ENCODE results near the gene ENTPD2. TPM values are rescaled to one million over a fixed set of nuclear protein-coding genes. Genes with fewer than 3 reads are reported as not detected.

The ENTPD2 gene
- total RNA-seq, 4 donors from 2014 or later: 0.22 to 0.55 TPM; not detected in 2

- in situ Hi-C loops (cut with MboI; ENCODE audit: low sequenced_read_pairs in 4 of 4) (loop anchor here in 3 of 4 donors (5.0 to 10.0 kb wide), 3 partner anchors 93 to 253 kb away; partner anchors contain the start of genes C8G (in 1 of the 3) and FBXW5 (in 1 of the 3)), intact Hi-C loops (cut with DNase I; ENCODE audit: low total_unique reads) (no loop called here)
- DNase-seq: no peak
- TF ChIP-seq, protein P1, sequence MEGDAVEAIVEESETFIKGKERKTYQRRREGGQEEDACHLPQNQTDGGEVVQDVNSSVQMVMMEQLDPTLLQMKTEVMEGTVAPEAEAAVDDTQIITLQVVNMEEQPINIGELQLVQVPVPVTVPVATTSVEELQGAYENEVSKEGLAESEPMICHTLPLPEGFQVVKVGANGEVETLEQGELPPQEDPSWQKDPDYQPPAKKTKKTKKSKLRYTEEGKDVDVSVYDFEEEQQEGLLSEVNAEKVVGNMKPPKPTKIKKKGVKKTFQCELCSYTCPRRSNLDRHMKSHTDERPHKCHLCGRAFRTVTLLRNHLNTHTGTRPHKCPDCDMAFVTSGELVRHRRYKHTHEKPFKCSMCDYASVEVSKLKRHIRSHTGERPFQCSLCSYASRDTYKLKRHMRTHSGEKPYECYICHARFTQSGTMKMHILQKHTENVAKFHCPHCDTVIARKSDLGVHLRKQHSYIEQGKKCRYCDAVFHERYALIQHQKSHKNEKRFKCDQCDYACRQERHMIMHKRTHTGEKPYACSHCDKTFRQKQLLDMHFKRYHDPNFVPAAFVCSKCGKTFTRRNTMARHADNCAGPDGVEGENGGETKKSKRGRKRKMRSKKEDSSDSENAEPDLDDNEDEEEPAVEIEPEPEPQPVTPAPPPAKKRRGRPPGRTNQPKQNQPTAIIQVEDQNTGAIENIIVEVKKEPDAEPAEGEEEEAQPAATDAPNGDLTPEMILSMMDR (IDR thresholded peaks at IDR 0.05 in 4 of 5, conservative IDR thresholded peaks at IDR 0.05 in 1 of 5): no peak
- no peak for TF ChIP-seq POLR2A (IDR thresholded peaks at IDR 0.05)
- H3K27me3 ChIP-seq: peaks cover 0 to 6% (median 0%) of the 10 kb centered on the region in 3 donors
- H3K36me3 ChIP-seq: peaks cover 0 to 12% of the 10 kb centered on the region in 2 donors
- H3K4me1 ChIP-seq: peaks cover 0 to 3% of the 10 kb centered on the region in 2 donors
- no peaks in the 10 kb centered on the region for H3K9me3 ChIP-seq
- H3K4me3 ChIP-seq: no peak overlapping the region
- no peak overlapping the region for H3K27ac ChIP-seq
- ATAC-seq: no peak
These were observed 16.4 kb downstream of the ENTPD2 start for GRCh38 chr9:137037483-137037882.

GRCh38 chr9:137037035-137037434 is 16.8 kb downstream of the ENTPD2 start:
- intact Hi-C loops (cut with DNase I; ENCODE audit: low total_unique reads): no loop called here

GRCh38 chr9:137035937-137036336 is 17.9 kb downstream of the ENTPD2 start:
- intact Hi-C loops (cut with DNase I; ENCODE audit: low total_unique reads): loop anchor here (1.0 kb wide), 1 partner anchor 249 kb away; no protein-coding TSS in a partner anchor
- DNase-seq: no peak
- Histone ChIP-seq H3K27me3 (peaks cover 0 to 6% (median 0%) of the 10 kb centered on the region in 3 donors), H3K4me1 (peaks cover 0 to 3% of the 10 kb centered on the region in 2 donors), H3K27ac (no peak overlapping the region), H3K9me3 (no peaks in the 10 kb centered on the region), H3K36me3 (peaks cover 0 to 12% of the 10 kb centered on the region in 2 donors), H3K4me3 (no peak overlapping the region)
- no peak for ATAC-seq
- TF ChIP-seq POLR2A (IDR thresholded peaks at IDR 0.05): no peak
- TF ChIP-seq, protein P1 (IDR thresholded peaks at IDR 0.05 in 4 of 5, conservative IDR thresholded peaks at IDR 0.05 in 1 of 5): no peak
- in situ Hi-C loops (cut with MboI; ENCODE audit: low sequenced_read_pairs in 4 of 4): loop anchor here in 3 of 4 donors (5.0 to 10.0 kb wide), 3 partner anchors 91 to 251 kb away; partner anchors contain the start of genes C8G (in 1 of the 3) and FBXW5 (in 1 of the 3)

More at GRCh38 chr9:137037035-137037434, 16.8 kb downstream of the ENTPD2 start:
- H3K9me3 ChIP-seq: no peaks in the 10 kb centered on the region
- H3K27ac ChIP-seq: no peak overlapping the region
- H3K4me1 ChIP-seq: peaks cover 0 to 3% of the 10 kb centered on the region in 2 donors
- H3K27me3 ChIP-seq: peaks cover 0 to 6% (median 0%) of the 10 kb centered on the region in 3 donors
- no peak for ATAC-seq
- in situ Hi-C loops (cut with MboI; ENCODE audit: low sequenced_read_pairs in 4 of 4): loop anchor here in 3 of 4 donors (5.0 to 10.0 kb wide), 3 partner anchors 92 to 252 kb away; partner anchors contain the start of genes C8G (in 1 of the 3) and FBXW5 (in 1 of the 3)
- no peak for TF ChIP-seq POLR2A (IDR thresholded peaks at IDR 0.05)
- TF ChIP-seq, protein P1 (IDR thresholded peaks at IDR 0.05 in 4 of 5, conservative IDR thresholded peaks at IDR 0.05 in 1 of 5): no peak
- peaks cover 0 to 12% of the 10 kb centered on the region in 2 donors for H3K36me3 ChIP-seq
- no peak for DNase-seq
- H3K4me3 ChIP-seq: no peak overlapping the region

- H3K27me3 ChIP-seq: peaks cover 0 to 6% (median 0%) of the 10 kb centered on the region in 3 donors
- H3K36me3 ChIP-seq: peaks cover 0 to 10% of the 10 kb centered on the region in 2 donors
- TF ChIP-seq POLR2A (IDR thresholded peaks at IDR 0.05): no peak
- TF ChIP-seq, protein P1 (IDR thresholded peaks at IDR 0.05 in 4 of 5, conservative IDR thresholded peaks at IDR 0.05 in 1 of 5): peak in 2 of 5 experiments; percentile 8 to 16
- intact Hi-C loops (cut with DNase I; ENCODE audit: low total_unique reads) (loop anchor here (1.0 kb wide), 1 partner anchor 248 kb away; no protein-coding TSS in a partner anchor), in situ Hi-C loops (cut with MboI; ENCODE audit: low sequenced_read_pairs in 4 of 4) (loop anchor here in 3 of 4 donors (5.0 to 10.0 kb wide), 3 partner anchors 91 to 251 kb away; partner anchors contain the start of genes C8G (in 1 of the 3) and FBXW5 (in 1 of the 3))
- ATAC-seq (peak in 1 of 2 donors; percentile 12), DNase-seq (no peak)
- peaks cover 0 to 3% of the 10 kb centered on the region in 2 donors for H3K4me1 ChIP-seq
- no peak overlapping the region for H3K4me3 ChIP-seq
- H3K27ac ChIP-seq: no peak overlapping the region
- no peaks in the 10 kb centered on the region for H3K9me3 ChIP-seq
These were observed 18.4 kb downstream of the ENTPD2 start for GRCh38 chr9:137035507-137035834.
